Suppressor macrophage treated with lipopolysaccharide for 1 hour (primary cell): Measurements from ENCODE around the gene SYT15B.
"Not testable (repeated sequence)": the region's sequence is repeated elsewhere in the genome, so short reads cannot be mapped to it uniquely, and the experiment has no call there.

ENCODE experiments used
- DNase-seq, 3 donors: peaks; one replicate each; pipeline ENCODE4 v3.0.0-alpha.2; 2020 to 2022

SYT15B gene

DNA sequence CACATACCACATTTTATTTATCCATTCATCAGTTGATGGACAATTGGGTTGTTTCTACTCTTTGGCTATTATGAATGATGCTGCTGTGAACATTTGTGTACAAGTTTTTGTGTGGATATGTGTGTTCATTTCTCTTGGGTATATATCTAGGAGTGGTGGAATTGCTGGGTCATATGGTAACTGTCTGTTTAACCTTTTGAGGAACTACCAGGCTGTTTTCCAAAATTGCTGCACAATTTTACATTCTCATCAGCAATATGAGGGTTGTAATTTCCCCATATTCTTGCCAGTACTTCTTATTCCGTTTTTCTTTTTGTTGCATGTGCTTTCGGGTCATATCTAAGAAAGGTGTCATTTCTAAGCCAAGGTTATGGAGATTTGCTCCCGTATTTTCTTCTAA is 38.3 kb downstream of the SYT15B start:
- DNase-seq: not testable (repeated sequence)

DNA sequence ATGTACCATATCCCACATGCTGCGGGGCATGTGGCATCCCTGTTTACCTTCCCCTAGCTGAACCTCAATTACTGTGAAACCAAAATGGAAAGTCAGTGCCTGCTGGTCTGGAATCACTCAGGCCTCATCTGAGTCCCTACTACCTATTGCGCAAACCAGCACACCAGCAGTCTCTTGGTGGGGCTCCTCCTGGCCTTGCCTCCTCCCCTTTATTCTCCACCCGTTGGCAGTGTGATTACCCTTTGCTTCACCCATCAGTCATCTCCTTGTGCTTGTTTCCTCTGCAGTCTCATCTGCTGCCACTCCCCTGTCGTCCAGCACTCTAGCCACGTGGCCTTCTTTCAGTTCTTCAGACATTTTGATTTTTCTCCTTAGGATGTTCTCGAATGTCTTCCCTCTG is 39.3 kb downstream of the SYT15B start:
- DNase-seq: peak; percentile 42 to 65 (median 49)

DNA sequence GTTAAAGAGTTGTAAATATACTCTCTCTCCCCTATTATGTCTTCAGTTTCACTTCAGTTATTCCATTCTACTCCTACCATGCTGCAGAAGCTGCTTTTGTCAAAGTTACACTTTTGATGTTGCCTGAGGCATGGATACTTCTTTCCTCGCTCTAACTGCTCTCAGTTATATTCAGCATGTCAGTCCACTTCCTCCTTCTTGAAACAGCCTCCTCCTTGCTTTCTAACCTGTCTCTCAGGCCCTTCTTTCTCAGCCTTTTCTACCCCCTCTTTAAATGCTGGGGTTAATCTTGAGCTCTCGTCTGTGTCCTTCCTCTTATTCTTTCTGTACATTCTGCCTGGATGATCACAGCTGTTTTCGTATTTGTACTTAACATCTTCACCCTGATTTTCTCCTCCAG is 40.0 kb downstream of the SYT15B start:
- not testable (repeated sequence) for DNase-seq

DNA sequence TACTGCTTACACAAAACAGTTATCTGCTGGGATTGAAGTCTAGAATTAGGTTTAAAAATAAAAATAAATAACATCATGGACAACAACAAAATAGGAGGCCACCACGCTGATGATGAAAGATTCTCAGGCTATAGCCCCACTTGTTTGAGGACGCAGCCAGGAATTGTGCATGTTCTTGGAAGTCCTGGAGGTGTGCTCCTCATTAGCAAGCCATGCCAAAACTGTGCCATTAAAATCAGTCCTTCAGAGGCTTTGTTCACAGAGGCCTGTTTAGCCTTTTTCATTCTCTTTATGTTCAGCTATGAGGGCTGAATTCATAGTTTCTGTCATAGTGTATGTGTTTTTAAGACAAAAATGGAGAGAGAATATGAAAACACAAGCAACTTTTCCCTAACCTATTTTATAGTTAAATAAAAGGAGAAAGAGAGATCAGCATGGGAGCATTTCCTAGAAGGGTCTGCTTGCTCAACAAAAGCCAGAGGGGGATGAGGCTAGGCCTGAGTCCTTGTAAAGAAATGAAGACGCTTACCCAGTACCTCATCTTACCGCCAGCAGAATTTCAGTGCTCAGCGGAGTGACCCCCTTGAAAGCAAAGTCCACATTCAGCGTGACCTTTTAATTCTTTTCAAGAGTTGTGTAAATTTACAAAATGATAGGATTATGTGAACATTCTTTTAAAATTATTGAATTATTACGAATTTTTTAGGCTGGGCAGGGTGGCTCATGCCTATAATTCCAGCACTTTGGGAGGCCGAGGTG is 46.2 kb downstream of the SYT15B start:
- not testable (repeated sequence) for DNase-seq
